ENCODE measurements around the gene EFCAB9.

The EFCAB9 gene

GRCh38 chr5:172147857-172148256 lies 46.1 kb upstream of the EFCAB9 start:
- TF ChIP-seq, protein P1, sequence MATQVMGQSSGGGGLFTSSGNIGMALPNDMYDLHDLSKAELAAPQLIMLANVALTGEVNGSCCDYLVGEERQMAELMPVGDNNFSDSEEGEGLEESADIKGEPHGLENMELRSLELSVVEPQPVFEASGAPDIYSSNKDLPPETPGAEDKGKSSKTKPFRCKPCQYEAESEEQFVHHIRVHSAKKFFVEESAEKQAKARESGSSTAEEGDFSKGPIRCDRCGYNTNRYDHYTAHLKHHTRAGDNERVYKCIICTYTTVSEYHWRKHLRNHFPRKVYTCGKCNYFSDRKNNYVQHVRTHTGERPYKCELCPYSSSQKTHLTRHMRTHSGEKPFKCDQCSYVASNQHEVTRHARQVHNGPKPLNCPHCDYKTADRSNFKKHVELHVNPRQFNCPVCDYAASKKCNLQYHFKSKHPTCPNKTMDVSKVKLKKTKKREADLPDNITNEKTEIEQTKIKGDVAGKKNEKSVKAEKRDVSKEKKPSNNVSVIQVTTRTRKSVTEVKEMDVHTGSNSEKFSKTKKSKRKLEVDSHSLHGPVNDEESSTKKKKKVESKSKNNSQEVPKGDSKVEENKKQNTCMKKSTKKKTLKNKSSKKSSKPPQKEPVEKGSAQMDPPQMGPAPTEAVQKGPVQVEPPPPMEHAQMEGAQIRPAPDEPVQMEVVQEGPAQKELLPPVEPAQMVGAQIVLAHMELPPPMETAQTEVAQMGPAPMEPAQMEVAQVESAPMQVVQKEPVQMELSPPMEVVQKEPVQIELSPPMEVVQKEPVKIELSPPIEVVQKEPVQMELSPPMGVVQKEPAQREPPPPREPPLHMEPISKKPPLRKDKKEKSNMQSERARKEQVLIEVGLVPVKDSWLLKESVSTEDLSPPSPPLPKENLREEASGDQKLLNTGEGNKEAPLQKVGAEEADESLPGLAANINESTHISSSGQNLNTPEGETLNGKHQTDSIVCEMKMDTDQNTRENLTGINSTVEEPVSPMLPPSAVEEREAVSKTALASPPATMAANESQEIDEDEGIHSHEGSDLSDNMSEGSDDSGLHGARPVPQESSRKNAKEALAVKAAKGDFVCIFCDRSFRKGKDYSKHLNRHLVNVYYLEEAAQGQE (IDR thresholded peaks at IDR 0.05; ENCODE audit: insufficient read depth in 1 of 2, low read depth in 2 of 2, low read length in 2 of 2) = no peak
- TF ChIP-seq FOXP2 (optimal IDR thresholded peaks at IDR 0.05; ENCODE audit: borderline replicate concordance, extremely low read depth, extremely low read length, insufficient read depth) (no peak), TAF1 (IDR thresholded peaks at IDR 0.05; ENCODE audit: borderline replicate concordance, insufficient read depth, low read length) (no peak), SIN3A (IDR thresholded peaks at IDR 0.05; ENCODE audit: borderline replicate concordance, insufficient read depth, low read length) (no peak), POLR2AphosphoS5 (IDR thresholded peaks at IDR 0.05; ENCODE audit: low read depth, low read length) (no peak)

GRCh38 chr5:172148381-172148780 lies 45.6 kb upstream of the EFCAB9 start:
- TF ChIP-seq SIN3A (IDR thresholded peaks at IDR 0.05; ENCODE audit: borderline replicate concordance, insufficient read depth, low read length) (no peak), POLR2AphosphoS5 (IDR thresholded peaks at IDR 0.05; ENCODE audit: low read depth, low read length) (no peak), FOXP2 (optimal IDR thresholded peaks at IDR 0.05; ENCODE audit: borderline replicate concordance, extremely low read depth, extremely low read length, insufficient read depth) (no peak), TAF1 (IDR thresholded peaks at IDR 0.05; ENCODE audit: borderline replicate concordance, insufficient read depth, low read length) (no peak)
- TF ChIP-seq, protein P1 (IDR thresholded peaks at IDR 0.05; ENCODE audit: insufficient read depth in 1 of 2, low read depth in 2 of 2, low read length in 2 of 2) = no peak

DNA sequence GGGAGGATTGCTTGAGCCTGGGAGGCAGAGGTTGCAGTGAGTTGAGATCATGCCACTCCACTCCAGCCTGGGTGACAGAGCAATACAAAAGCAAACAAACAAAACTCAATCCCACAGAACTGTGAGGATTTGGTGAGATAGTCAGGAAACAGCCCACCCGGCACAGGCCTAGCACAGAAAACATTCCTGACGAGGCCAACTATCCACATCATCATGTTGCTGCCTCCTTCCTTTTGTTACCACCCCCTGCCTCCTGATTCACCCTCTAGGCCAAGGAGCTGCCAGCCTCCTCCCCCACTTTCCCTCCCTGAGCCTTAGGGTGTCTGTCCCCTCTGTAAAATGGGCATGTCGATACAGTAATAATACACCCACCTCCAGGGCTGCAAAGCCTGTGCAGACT lies 44.9 kb upstream of the EFCAB9 start:
- TF ChIP-seq POLR2AphosphoS5 (IDR thresholded peaks at IDR 0.05; ENCODE audit: low read depth, low read length) (no peak), FOXP2 (optimal IDR thresholded peaks at IDR 0.05; ENCODE audit: borderline replicate concordance, extremely low read depth, extremely low read length, insufficient read depth) (no peak), TAF1 (IDR thresholded peaks at IDR 0.05; ENCODE audit: borderline replicate concordance, insufficient read depth, low read length) (no peak), SIN3A (IDR thresholded peaks at IDR 0.05; ENCODE audit: borderline replicate concordance, insufficient read depth, low read length) (no peak)
- TF ChIP-seq, protein P1 (IDR thresholded peaks at IDR 0.05; ENCODE audit: insufficient read depth in 1 of 2, low read depth in 2 of 2, low read length in 2 of 2) = no peak

- TF ChIP-seq POLR2AphosphoS5 (IDR thresholded peaks at IDR 0.05; ENCODE audit: low read depth, low read length) (no peak), TAF1 (IDR thresholded peaks at IDR 0.05; ENCODE audit: borderline replicate concordance, insufficient read depth, low read length) (no peak), FOXP2 (optimal IDR thresholded peaks at IDR 0.05; ENCODE audit: borderline replicate concordance, extremely low read depth, extremely low read length, insufficient read depth) (no peak), SIN3A (IDR thresholded peaks at IDR 0.05; ENCODE audit: borderline replicate concordance, insufficient read depth, low read length) (no peak)
- TF ChIP-seq, protein P1 (IDR thresholded peaks at IDR 0.05; ENCODE audit: insufficient read depth in 1 of 2, low read depth in 2 of 2, low read length in 2 of 2) = no peak
Observed at GRCh38 chr5:172150514-172151425, 43.2 kb upstream of the EFCAB9 start.

Measured in PFSK-1 (cell line).